SK-N-SH (cell line): ENCODE measurements around the gene LAGE3. TPM values are rescaled to one million over a fixed set of nuclear protein-coding genes. Genes with fewer than 3 reads are reported as not detected.

Experiments
- CTCF ChIA-PET: fragments of 300-600, 350-600 bp; formaldehyde crosslinking; extraction: SDS; loops from one replicate; lab custom pipeline; 2021; lab: Yijun Ruan, JAX
- POLR2A ChIA-PET: fragments of 350-600 bp; sonication (Branson Sonifier 250); formaldehyde crosslinking; extraction: SDS; loops from one replicate; lab custom pipeline; 2020; ENCODE audit warnings: antibody characterized with exemption, inconsistent platforms; lab: Yijun Ruan, JAX
- DNase-seq: peaks from one replicate; pipeline ENCODE4 v3.0.0; 2012
- H2AFZ ChIP-seq: fragments of 200-600 bp; sonication (generic); 2 replicates; pipeline ENCODE4 v1.8.1; 2016; ENCODE audit warnings: antibody characterized with exemption, mild to moderate bottlenecking, low read depth
- H3F3A ChIP-seq: fragments of 200-600 bp; sonication (generic); replicated peaks from 2 replicates; pipeline ENCODE3; 2016; ENCODE audit warnings: antibody characterized with exemption, mild to moderate bottlenecking; ENCODE audit not compliant: insufficient read depth
- H3K27ac ChIP-seq, 2 experiments: fragments of 200-500 bp in 1 of 2; fragments of 200-600 bp in 1 of 2; sonication (Bioruptor generic) in 1 of 2; sonication (generic), shearing (Covaris generic) in 1 of 2; 2 replicates each; pipeline versions ENCODE4 v1.5.1 to v1.6.1; 2014 to 2016; ENCODE audit warnings: low read depth in 2 of 2, inconsistent platforms in 1 of 2, low read length in 1 of 2, mild to moderate bottlenecking in 1 of 2, mixed read lengths in 1 of 2
- H3K27me3 ChIP-seq: fragments of 200-600 bp; sonication (generic), shearing (Covaris generic); 2 replicates; pipeline ENCODE4 v1.6.1; 2016; ENCODE audit warnings: mixed run types; ENCODE audit not compliant: insufficient read depth
- H3K36me3 ChIP-seq, 2 experiments: fragments of 200-500 bp in 1 of 2; fragments of 200-600 bp in 1 of 2; sonication (Bioruptor generic) in 1 of 2; sonication (generic) in 1 of 2; replicated peaks in 1 of 2; 2 replicates each; pipeline versions ENCODE3 to v1.5.1; 2014 to 2016; ENCODE audit warnings: low read length in 1 of 2, mild to moderate bottlenecking in 1 of 2; ENCODE audit not compliant: insufficient read depth in 2 of 2, control insufficient read depth in 1 of 2
- H3K4me1 ChIP-seq, 2 experiments: fragments of 200-500 bp in 1 of 2; fragments of 200-600 bp in 1 of 2; sonication (Bioruptor generic) in 1 of 2; sonication (generic), shearing (Covaris generic) in 1 of 2; 2 replicates each; pipeline versions ENCODE4 v1.5.1 to v1.6.1; 2014 to 2016; ENCODE audit warnings: low read depth in 1 of 2, low read length in 1 of 2, mixed run types in 1 of 2; ENCODE audit not compliant: insufficient read depth in 2 of 2, control insufficient read depth in 1 of 2
- H3K4me2 ChIP-seq: fragments of 200-600 bp; sonication (generic), shearing (Covaris generic); 2 replicates; pipeline ENCODE4 v1.6.1; 2017; ENCODE audit warnings: mixed run types
- H3K4me3 ChIP-seq, 2 experiments: fragments of 200-500 bp in 1 of 2; fragments of 200-600 bp in 1 of 2; sonication (Bioruptor generic) in 1 of 2; sonication (generic), shearing (Covaris generic) in 1 of 2; 2 replicates each; pipeline versions ENCODE4 v1.5.1 to v1.8.1; 2014 to 2016; ENCODE audit warnings: low read depth in 2 of 2, inconsistent platforms in 1 of 2, low read length in 1 of 2, mild to moderate bottlenecking in 1 of 2, mixed read lengths in 1 of 2, moderate library complexity in 1 of 2
- H3K79me2 ChIP-seq: fragments of 200-600 bp; sonication (generic); 2 replicates; pipeline ENCODE4 v1.8.1; 2017; ENCODE audit warnings: mild to moderate bottlenecking; ENCODE audit not compliant: insufficient read depth
- H3K9ac ChIP-seq: fragments of 200-600 bp; sonication (generic); 2 replicates; pipeline ENCODE4 v1.6.1; 2017; ENCODE audit warnings: mixed run types
- H3K9me2 ChIP-seq: fragments of 200-600 bp; sonication (generic); 2 replicates; pipeline ENCODE4 v1.6.1; 2017; ENCODE audit warnings: mixed run types
- H3K9me3 ChIP-seq: fragments of 200-600 bp; sonication (generic); 2 replicates; pipeline ENCODE4 v1.6.1; 2017; ENCODE audit warnings: mixed run types, mild to moderate bottlenecking, moderate library complexity
- H4K20me1 ChIP-seq: fragments of 200-600 bp; sonication (generic); 2 replicates; pipeline ENCODE4 v1.6.1; 2017; ENCODE audit warnings: mild to moderate bottlenecking, mixed run types; ENCODE audit not compliant: insufficient read depth
- EP300 ChIP-seq, 2 experiments: IDR thresholded peaks; 2 replicates each; pipeline versions ENCODE4 v1.4.0 to v1.6.1; 2012; ENCODE audit warnings: borderline replicate concordance in 1 of 2, low read depth in 1 of 2, low read length in 1 of 2
- FOSL2 ChIP-seq: IDR thresholded peaks from 2 replicates; pipeline ENCODE4 v1.4.0; 2012; ENCODE audit warnings: low read depth, mild to moderate bottlenecking, moderate library complexity, borderline replicate concordance
- GABPA ChIP-seq: IDR thresholded peaks from 2 replicates; pipeline ENCODE4 v1.4.0; 2012; ENCODE audit warnings: low read depth, mild to moderate bottlenecking
- JUND ChIP-seq: IDR thresholded peaks from 2 replicates; pipeline ENCODE4 v1.4.0; 2012
- MXI1 ChIP-seq: IDR thresholded peaks from 2 replicates; pipeline ENCODE4 v1.6.1; 2012; ENCODE audit warnings: mild to moderate bottlenecking, low read depth, low read length, improper control_type of control experiment
- NRF1 ChIP-seq: IDR thresholded peaks from 2 replicates; pipeline ENCODE4 v1.6.1; 2012; ENCODE audit warnings: low read depth, mild to moderate bottlenecking, low read length
- PBX3 ChIP-seq: IDR thresholded peaks from 2 replicates; pipeline ENCODE4; 2012
- RAD21 ChIP-seq: IDR thresholded peaks from 2 replicates; pipeline ENCODE4 v1.6.1; 2012; ENCODE audit warnings: mild to moderate bottlenecking, low read length
- RXRA ChIP-seq: IDR thresholded peaks from 2 replicates; pipeline ENCODE4 v1.4.0; 2012; ENCODE audit warnings: low read depth, mild to moderate bottlenecking, borderline replicate concordance
- SMC3 ChIP-seq: IDR thresholded peaks from 2 replicates; pipeline ENCODE4 v1.6.1; 2012; ENCODE audit warnings: low read depth, low read length, improper control_type of control experiment
- YY1 ChIP-seq: IDR thresholded peaks from 2 replicates; pipeline ENCODE4 v1.4.0; 2012; ENCODE audit warnings: low read depth, mild to moderate bottlenecking
- WGBS: methylation state at CpG from one replicate; pipeline ENCODE4 v1.1.6; 2017; ENCODE audit warnings: low lambda C conversion rate; 5-methylcytosine and 5-hydroxymethylcytosine counted together
- polyA plus RNA-seq, 3 experiments: library from polyadenylated mRNA; depleted of rRNA; stranded (reverse); fragments of >200 nt; gene quantifications; 2 replicates each; pipeline ENCODE4 v1.2.3, GENCODE V29; 2012
- TF ChIP-seq, protein P1 (sequence below): IDR thresholded peaks from 2 replicates; pipeline ENCODE4 v1.6.1; 2012; ENCODE audit warnings: mild to moderate bottlenecking, low read depth, low read length, moderate library complexity
- TF ChIP-seq, protein P2 (sequence below): fragments of 150-350 bp; IDR thresholded peaks from 2 replicates; pipeline ENCODE4 v1.6.1; 2016; ENCODE audit warnings: mild to moderate bottlenecking, low read depth, low read length

LAGE3 gene
- polyA plus RNA-seq, 1 of the 3 experiments (the other 2 are of a cell fraction): 37.2 TPM

DNA sequence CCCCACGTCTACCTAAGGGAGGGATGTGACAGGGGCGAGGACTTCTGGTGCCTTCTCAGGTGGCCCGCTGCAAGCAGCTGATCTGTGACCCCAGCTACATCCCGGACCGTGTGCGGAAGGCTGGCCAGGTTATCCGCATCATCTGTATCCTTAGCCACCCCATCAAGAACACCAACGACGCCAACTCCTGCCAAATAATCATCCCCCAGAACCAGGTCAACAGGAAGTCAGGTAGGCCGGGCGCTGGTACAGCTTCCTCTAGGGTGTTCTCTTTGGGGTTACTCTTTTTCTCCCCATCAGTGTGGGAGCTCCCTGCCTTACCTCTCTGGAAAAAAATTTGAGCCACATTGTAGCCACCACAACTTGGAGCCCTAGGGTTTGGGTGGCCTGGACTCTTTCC, 37.5 kb downstream of the LAGE3 start:
- Histone ChIP-seq H3K9ac (no peak overlapping the region), H3K4me3 (no peak overlapping the region), H3K27me3 (no peaks in the 10 kb centered on the region; the same call in 1 of the 2 replicates), H3K27ac (no peak overlapping the region; a peak in 1 of 4 replicates), H3K9me2 (no peaks in the 10 kb centered on the region), H4K20me1 (peaks cover 29% of the 10 kb centered on the region; the same call in 1 of the 2 replicates), H3K9me3 (no peaks in the 10 kb centered on the region), H3K4me1 (peaks cover 0 to 25% of the 10 kb centered on the region in 2 experiments; a peak in 1 of 4 replicates), H3F3A (peaks cover 4% of the 10 kb centered on the region), H3K36me3 (peaks cover 0 to 20% of the 10 kb centered on the region in 2 experiments), H3K4me2 (no peak overlapping the region), H2AFZ (no peak overlapping the region), H3K79me2 (peaks cover 55% of the 10 kb centered on the region)
- POLR2A ChIA-PET: interaction anchor here (0.8 kb wide), 1 partner anchor 18 kb away, joined by 3 read pairs; no protein-coding TSS in a partner anchor
- 67% methylated on average over 2 of the region's 11 CpGs for WGBS
- DNase-seq: no peak
- TF ChIP-seq GABPA (no peak), RXRA (no peak), EP300 (IDR thresholded peaks at IDR 0.05; ENCODE audit: borderline replicate concordance in 1 of 2, low read depth in 1 of 2, low read length in 1 of 2) (no peak), PBX3 (no peak), JUND (no peak)
- CTCF ChIA-PET: interaction anchor here (1.3 to 1.6 kb wide), 2 partner anchors 11 to 86 kb away, joined by 4 to 5 read pairs; no protein-coding TSS in a partner anchor

DNA sequence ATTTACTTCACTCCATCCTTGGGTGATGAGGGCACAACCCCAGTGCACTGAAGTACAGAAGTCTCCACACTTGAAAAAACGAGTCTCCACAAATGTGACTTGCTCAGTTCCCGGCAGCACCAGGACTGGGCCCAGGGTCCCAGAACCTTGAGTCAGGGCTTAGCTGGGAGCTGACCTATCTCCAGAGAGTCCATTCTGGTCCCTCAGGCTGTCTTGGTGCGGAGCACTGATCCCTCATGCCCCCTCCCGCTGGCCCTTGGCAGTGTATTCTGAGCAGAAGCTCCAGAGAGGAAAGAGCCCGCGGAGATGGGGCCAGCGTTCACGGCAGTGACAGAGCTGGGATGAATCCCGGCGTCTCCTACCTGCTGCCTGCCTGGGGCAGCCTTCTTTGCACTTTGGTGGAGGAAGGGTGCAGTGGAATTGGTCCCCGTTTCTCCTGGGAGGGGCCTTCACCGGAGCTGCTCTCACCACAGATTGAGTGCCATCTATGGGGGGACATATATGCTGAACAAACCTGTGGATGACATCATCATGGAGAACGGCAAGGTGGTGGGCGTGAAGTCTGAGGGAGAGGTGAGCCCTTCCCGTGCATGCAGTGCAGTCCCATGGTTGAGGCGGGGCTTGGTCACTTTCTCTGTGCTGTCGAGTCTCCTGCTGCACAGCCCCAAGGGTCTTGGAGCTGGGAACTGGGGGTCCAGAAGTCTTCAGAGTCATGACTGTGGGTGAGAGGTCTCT, 38.3 kb downstream of the LAGE3 start:
- TF ChIP-seq JUND: no peak
- TF ChIP-seq, all 33 proteins: peak for 0
- H3K4me1 ChIP-seq: peaks cover 0 to 30% of the 10 kb centered on the region in 2 experiments; a peak in 1 of 4 replicates
- no peaks in the 10 kb centered on the region for H3K9me3 ChIP-seq
- H4K20me1 ChIP-seq: peaks cover 27% of the 10 kb centered on the region; the same call in 1 of the 2 replicates
- peaks cover 48% of the 10 kb centered on the region for H3K79me2 ChIP-seq
- H3K9ac ChIP-seq: no peak overlapping the region
- CTCF ChIA-PET: interaction anchor here (1.6 kb wide), 1 partner anchor 86 kb away, joined by 5 read pairs; no protein-coding TSS in a partner anchor
- H3K4me2 ChIP-seq: no peak overlapping the region
- H3K36me3 ChIP-seq: peaks cover 0 to 21% of the 10 kb centered on the region in 2 experiments
- 38% methylated on average over 16 of the region's 17 CpGs for WGBS
- no peaks in the 10 kb centered on the region for H3K9me2 ChIP-seq
- no peak overlapping the region for H3K27ac ChIP-seq
- no peak overlapping the region for H2AFZ ChIP-seq
- DNase-seq: no peak
- no peak overlapping the region for H3K4me3 ChIP-seq
- no peaks in the 10 kb centered on the region; the same call in 1 of the 2 replicates for H3K27me3 ChIP-seq
- peaks cover 4% of the 10 kb centered on the region for H3F3A ChIP-seq
- POLR2A ChIA-PET: interaction anchor here (0.8 kb wide), 1 partner anchor 19 kb away, joined by 3 read pairs; no protein-coding TSS in a partner anchor

DNA sequence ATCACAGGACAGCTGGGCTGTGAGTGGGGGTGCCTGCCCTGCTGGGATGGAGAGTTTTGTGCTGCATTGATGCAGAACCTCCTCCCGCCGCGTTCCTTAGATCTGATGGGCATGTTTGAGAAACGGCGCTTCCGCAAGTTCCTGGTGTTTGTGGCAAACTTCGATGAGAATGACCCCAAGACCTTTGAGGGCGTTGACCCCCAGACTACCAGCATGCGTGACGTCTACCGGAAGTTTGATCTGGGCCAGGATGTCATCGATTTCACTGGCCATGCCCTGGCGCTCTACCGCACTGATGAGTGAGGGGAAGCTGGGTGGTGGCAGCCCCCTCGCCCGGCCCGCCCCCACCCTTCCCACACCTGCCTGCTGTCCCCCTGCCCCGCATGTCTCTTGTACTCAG, 39.2 kb downstream of the LAGE3 start:
- peaks cover 42% of the 10 kb centered on the region for H3K79me2 ChIP-seq
- H3K4me1 ChIP-seq: peaks cover 0 to 22% of the 10 kb centered on the region in 2 experiments; a peak in 1 of 4 replicates
- ChIA-PET CTCF (no interaction called here), POLR2A (no interaction called here)
- TF ChIP-seq FOSL2 (no peak), MXI1 (no peak), NRF1 (no peak), SMC3 (no peak), JUND (no peak), RAD21 (no peak), RXRA (no peak), YY1 (no peak)
- TF ChIP-seq, protein P1, sequence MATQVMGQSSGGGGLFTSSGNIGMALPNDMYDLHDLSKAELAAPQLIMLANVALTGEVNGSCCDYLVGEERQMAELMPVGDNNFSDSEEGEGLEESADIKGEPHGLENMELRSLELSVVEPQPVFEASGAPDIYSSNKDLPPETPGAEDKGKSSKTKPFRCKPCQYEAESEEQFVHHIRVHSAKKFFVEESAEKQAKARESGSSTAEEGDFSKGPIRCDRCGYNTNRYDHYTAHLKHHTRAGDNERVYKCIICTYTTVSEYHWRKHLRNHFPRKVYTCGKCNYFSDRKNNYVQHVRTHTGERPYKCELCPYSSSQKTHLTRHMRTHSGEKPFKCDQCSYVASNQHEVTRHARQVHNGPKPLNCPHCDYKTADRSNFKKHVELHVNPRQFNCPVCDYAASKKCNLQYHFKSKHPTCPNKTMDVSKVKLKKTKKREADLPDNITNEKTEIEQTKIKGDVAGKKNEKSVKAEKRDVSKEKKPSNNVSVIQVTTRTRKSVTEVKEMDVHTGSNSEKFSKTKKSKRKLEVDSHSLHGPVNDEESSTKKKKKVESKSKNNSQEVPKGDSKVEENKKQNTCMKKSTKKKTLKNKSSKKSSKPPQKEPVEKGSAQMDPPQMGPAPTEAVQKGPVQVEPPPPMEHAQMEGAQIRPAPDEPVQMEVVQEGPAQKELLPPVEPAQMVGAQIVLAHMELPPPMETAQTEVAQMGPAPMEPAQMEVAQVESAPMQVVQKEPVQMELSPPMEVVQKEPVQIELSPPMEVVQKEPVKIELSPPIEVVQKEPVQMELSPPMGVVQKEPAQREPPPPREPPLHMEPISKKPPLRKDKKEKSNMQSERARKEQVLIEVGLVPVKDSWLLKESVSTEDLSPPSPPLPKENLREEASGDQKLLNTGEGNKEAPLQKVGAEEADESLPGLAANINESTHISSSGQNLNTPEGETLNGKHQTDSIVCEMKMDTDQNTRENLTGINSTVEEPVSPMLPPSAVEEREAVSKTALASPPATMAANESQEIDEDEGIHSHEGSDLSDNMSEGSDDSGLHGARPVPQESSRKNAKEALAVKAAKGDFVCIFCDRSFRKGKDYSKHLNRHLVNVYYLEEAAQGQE: no peak
- TF ChIP-seq, protein P2, sequence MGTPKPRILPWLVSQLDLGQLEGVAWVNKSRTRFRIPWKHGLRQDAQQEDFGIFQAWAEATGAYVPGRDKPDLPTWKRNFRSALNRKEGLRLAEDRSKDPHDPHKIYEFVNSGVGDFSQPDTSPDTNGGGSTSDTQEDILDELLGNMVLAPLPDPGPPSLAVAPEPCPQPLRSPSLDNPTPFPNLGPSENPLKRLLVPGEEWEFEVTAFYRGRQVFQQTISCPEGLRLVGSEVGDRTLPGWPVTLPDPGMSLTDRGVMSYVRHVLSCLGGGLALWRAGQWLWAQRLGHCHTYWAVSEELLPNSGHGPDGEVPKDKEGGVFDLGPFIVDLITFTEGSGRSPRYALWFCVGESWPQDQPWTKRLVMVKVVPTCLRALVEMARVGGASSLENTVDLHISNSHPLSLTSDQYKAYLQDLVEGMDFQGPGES: no peak
- H3K27me3 ChIP-seq: no peaks in the 10 kb centered on the region; the same call in 1 of the 2 replicates
- no peak overlapping the region for H3K9ac ChIP-seq
- H3K9me2 ChIP-seq: no peaks in the 10 kb centered on the region
- peaks cover 0 to 22% of the 10 kb centered on the region in 2 experiments for H3K36me3 ChIP-seq
- H3F3A ChIP-seq: peaks cover 4% of the 10 kb centered on the region
- no peak for DNase-seq
- no peak overlapping the region for H3K4me3 ChIP-seq
- no peak overlapping the region for H3K4me2 ChIP-seq
- no peaks in the 10 kb centered on the region for H3K9me3 ChIP-seq
- peaks cover 27% of the 10 kb centered on the region; the same call in 1 of the 2 replicates for H4K20me1 ChIP-seq
- H2AFZ ChIP-seq: no peak overlapping the region
- 80% methylated on average over 18 of the region's 18 CpGs for WGBS
- H3K27ac ChIP-seq: no peak overlapping the region
